Colonic mucosa (tissue), 4 donors: ENCODE results near the gene TOMM7. TPM values are rescaled to one million over a fixed set of nuclear protein-coding genes. Genes with fewer than 3 reads are reported as not detected.

Source experiments
- DNase-seq: peaks from one replicate; pipeline ENCODE4 v3.0.0-alpha.2; 2020
- H3K27ac ChIP-seq: fragments of 200-600 bp; one replicate; pipeline ENCODE4 v1.8.0; 2021
- H3K27me3 ChIP-seq: fragments of 200-600 bp; one replicate; pipeline ENCODE4 v1.8.0; 2021
- H3K36me3 ChIP-seq: fragments of 200-600 bp; one replicate; pipeline ENCODE4 v1.8.0; 2021
- H3K4me1 ChIP-seq: fragments of 200-600 bp; one replicate; pipeline ENCODE4 v1.8.0; 2021; ENCODE audit warnings: mild to moderate bottlenecking
- H3K4me3 ChIP-seq: fragments of 200-600 bp; one replicate; pipeline ENCODE4 v1.8.0; 2021
- H3K9ac ChIP-seq, 2 donors: one replicate each; pipeline ENCODE4 v1.7.0; 2013; ENCODE audit warnings: control low read depth in 2 of 2, low read depth in 2 of 2, low read length in 2 of 2
- H3K9me3 ChIP-seq: fragments of 200-600 bp; one replicate; pipeline ENCODE4 v1.8.0; 2021
- intact Hi-C: fragments of 100-400 bp; cut with DNase I; formaldehyde crosslinking; loops from one replicate; pipeline ENCODE4 v1.14.1; 2022
- total RNA-seq, 2 donors: library from RNA; stranded (reverse); fragmentation: NEBNext Ultra II Directional in 1 of 2; extraction: Animal tissue kit (Norgen Biotek cat#: 25700) in 1 of 2; gene quantifications; one replicate each; pipeline ENCODE4 v1.2.1, GENCODE V29; 2021
- TF ChIP-seq, protein P1 (sequence below): fragments of 200-600 bp; IDR thresholded peaks from one replicate; pipeline ENCODE4 v1.8.0; 2022; ENCODE audit warnings: antibody characterized with exemption, mild to moderate bottlenecking
- donor health status: healthy.
- donor health status: DM: no; HTN: no; CAD: no.
- donor health status: DM: no; HTN: no; CAD: no.

Gene TOMM7
- total RNA-seq, 2 donors from 2014 or later = 235 to 288 TPM

DNA sequence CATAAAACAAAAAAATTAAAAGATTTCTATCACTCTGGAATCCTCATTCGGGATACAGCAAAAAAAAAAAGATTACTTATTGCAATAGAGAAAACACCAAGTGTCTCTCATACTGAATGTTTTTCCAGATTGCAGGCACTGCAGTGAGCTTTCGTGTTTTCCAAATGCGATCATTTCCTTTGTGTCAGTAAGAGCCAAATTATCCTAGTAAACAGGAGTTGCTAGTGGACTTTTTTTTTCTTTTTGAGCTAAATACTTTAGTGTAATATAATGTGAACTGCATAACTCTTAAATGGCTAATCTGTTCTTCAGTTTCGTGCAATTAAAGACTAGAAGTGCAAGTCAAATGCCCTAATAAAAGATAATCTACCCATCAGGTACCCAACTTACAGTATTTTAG lies 44.4 kb upstream of the TOMM7 start:
- Histone ChIP-seq H3K9ac (no peak overlapping the region), H3K9me3 (no peaks in the 10 kb centered on the region), H3K4me1 (no peaks in the 10 kb centered on the region), H3K36me3 (no peaks in the 10 kb centered on the region), H3K4me3 (no peak overlapping the region), H3K27ac (peak overlapping the region; percentile 41), H3K27me3 (no peaks in the 10 kb centered on the region)
- DNase-seq = no peak
- TF ChIP-seq, protein P1, sequence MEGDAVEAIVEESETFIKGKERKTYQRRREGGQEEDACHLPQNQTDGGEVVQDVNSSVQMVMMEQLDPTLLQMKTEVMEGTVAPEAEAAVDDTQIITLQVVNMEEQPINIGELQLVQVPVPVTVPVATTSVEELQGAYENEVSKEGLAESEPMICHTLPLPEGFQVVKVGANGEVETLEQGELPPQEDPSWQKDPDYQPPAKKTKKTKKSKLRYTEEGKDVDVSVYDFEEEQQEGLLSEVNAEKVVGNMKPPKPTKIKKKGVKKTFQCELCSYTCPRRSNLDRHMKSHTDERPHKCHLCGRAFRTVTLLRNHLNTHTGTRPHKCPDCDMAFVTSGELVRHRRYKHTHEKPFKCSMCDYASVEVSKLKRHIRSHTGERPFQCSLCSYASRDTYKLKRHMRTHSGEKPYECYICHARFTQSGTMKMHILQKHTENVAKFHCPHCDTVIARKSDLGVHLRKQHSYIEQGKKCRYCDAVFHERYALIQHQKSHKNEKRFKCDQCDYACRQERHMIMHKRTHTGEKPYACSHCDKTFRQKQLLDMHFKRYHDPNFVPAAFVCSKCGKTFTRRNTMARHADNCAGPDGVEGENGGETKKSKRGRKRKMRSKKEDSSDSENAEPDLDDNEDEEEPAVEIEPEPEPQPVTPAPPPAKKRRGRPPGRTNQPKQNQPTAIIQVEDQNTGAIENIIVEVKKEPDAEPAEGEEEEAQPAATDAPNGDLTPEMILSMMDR = no peak
- intact Hi-C loops = no loop called here

DNA sequence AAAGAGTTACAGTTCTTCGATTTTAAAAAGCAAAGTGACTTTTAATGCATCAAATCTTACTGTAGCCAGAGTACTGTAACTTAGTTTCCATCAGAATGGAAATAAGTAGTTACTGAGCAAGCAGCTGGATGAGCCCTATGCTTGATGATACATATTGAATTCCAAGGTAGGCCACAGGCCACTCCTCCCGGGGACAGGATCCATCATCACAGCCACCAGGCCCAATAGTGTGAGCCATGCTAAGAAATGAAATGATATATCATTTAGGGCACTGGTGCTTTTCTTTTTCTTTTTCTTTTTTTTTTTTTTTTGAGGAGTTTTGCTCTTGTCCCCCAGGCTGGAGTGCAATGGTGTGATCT lies 42.9 kb upstream of the TOMM7 start:
- H3K36me3 ChIP-seq = no peaks in the 10 kb centered on the region
- TF ChIP-seq, protein P1 = no peak
- H3K9me3 ChIP-seq = no peaks in the 10 kb centered on the region
- no peak for DNase-seq
- H3K27me3 ChIP-seq = no peaks in the 10 kb centered on the region
- no peaks in the 10 kb centered on the region for H3K4me1 ChIP-seq
- intact Hi-C loops = no loop called here
- H3K4me3 ChIP-seq = no peak overlapping the region
- H3K27ac ChIP-seq = no peak overlapping the region
- H3K9ac ChIP-seq = no peak overlapping the region

DNA sequence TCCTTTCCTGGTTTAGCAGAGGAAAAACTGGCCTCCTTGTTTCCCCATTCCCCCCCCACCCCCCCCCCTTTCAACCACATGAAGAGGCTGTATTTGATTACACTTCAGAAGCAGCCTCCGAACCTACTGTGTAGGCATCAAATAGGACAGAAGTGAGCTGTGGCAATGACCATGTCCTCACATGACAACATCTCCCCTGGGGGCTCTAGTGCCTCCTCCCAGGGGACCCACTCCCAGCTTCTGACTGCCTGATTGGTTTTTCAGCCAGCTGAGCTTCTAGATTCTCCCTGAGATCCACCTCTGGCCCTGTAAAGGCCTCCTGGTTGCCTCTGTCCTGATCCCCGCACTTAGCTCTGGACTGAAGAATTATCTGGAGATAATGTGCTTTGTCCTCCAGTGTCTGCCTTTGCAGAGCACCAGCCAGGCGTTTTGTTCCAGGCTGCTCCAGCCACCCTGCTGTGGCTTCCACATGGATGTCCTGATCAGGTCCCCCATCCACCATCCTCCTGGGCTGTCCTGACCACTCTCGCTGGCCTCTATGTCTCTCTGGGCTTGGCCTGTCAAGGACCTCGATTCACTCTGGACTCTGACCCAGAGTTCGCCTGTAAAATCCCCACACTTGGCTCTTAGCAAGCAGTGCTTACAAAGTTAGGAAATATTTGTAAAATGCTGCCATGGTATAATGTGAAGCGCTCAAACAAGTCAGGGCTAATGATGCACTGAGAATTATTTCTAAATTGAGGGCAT lies 42.4 kb upstream of the TOMM7 start:
- H3K9ac ChIP-seq = no peak overlapping the region
- H3K4me1 ChIP-seq = no peaks in the 10 kb centered on the region
- TF ChIP-seq, protein P1 = no peak
- H3K9me3 ChIP-seq = no peaks in the 10 kb centered on the region
- no peak overlapping the region for H3K27ac ChIP-seq
- intact Hi-C loops = no loop called here
- no peaks in the 10 kb centered on the region for H3K27me3 ChIP-seq
- H3K4me3 ChIP-seq = no peak overlapping the region
- H3K36me3 ChIP-seq = no peaks in the 10 kb centered on the region
- no peak for DNase-seq

DNA sequence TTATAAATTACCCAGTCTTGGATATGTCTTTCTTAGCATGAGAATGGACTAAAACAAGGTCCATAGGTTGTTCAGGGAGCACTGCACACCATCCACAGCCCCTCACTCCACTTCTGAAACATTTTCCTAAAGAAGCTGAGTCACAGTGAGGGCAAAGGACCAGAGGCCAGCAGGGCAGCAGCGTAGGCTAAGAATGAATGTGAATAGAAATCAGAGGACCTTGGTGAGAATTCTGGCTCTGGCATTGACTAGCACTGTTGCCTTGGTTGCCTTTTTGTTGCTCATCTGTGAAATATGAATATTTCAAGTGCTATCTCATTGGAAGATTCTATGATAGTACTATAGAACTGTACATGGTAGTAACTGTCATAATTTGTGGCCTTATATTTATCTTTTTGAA lies 41.7 kb upstream of the TOMM7 start:
- Histone ChIP-seq H3K36me3 (no peaks in the 10 kb centered on the region), H3K4me1 (no peaks in the 10 kb centered on the region), H3K27me3 (no peaks in the 10 kb centered on the region), H3K9me3 (no peaks in the 10 kb centered on the region), H3K9ac (no peak overlapping the region), H3K4me3 (no peak overlapping the region), H3K27ac (no peak overlapping the region)
- TF ChIP-seq, protein P1 = no peak
- DNase-seq = no peak
- intact Hi-C loops = no loop called here

DNA sequence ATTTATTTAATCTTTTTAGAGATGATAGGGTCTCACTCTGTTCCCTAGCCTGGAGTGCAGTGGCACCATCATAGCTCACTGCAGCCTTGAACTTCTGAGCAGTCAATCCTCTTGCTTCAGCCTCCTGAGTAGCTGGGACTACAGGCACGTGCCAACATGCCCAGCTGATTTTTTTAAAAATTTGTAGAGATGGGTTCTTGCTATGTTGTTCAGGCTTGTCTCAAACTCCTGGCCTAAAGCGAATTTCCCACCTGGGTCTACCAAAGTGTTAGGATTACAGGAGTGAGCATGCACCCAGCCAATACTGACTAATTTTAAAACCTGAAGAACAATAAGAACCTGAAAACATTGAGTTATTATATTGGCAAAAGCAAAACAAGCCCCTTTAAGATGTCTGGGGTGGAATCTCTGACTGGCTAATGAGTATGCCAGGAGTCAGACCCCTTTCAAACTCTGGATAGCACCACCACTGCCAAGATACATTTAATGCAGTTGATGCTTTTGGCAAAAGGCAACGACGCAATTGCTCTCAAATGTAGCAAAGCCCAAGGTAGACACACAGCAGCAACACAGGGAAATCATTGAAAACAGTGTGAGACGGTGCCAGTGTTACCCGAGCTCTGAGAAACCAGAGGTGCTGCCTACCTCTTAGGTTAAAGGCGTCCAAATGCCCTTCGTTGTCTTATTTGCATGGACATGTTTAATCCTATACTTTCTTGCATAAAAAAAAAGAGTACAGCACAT lies 40.7 kb upstream of the TOMM7 start:
- TF ChIP-seq, protein P1 = no peak
- intact Hi-C loops = no loop called here
- no peak for DNase-seq
- Histone ChIP-seq H3K9ac (no peak overlapping the region), H3K9me3 (no peaks in the 10 kb centered on the region), H3K27ac (no peak overlapping the region), H3K27me3 (no peaks in the 10 kb centered on the region), H3K36me3 (no peaks in the 10 kb centered on the region), H3K4me1 (no peaks in the 10 kb centered on the region), H3K4me3 (no peak overlapping the region)
